NCI-H2227 (cell line): Measurements from ENCODE around the gene PAK4.
"Not testable (repeated sequence)": the region's sequence is repeated elsewhere in the genome, so short reads cannot be mapped to it uniquely, and the experiment has no call there.

Source experiments
- DNase-seq: peaks from one replicate; lab custom pipeline; 2025; ENCODE audit not compliant: unreplicated experiment; lab: John Stamatoyannopoulos, UW

Gene PAK4

DNA sequence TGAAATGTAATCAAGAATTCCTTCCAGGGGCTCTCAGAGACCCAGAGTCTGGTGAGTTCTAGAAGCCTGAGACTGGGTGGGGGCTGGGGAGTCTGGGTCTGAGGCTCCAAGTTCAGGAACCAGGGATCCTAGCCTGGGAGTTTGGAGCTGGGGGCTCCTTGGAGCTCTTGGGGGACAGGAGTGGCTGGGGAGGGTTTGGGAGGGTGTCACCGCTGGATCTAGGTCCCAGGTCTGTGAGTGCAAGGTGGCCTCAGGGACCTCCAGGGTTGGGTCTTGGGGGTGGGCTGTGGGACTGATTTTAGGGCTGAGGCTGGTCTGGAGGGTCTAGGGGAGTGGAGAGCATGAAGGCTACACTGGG lies 77.4 kb downstream of the PAK4 start:
- no peak for DNase-seq

GRCh38 chr19:39203372-39204341 lies 78.1 kb downstream of the PAK4 start, which contains the start of gene SYCN:
SYCN (minus strand) TSS chr19:39204263; CDS start chr19:39204254, 9 bp downstream.
- DNase-seq: no peak

- no peak for DNase-seq
These were observed 79.8 kb downstream of the PAK4 start for GRCh38 chr19:39205449-39205764.

DNA sequence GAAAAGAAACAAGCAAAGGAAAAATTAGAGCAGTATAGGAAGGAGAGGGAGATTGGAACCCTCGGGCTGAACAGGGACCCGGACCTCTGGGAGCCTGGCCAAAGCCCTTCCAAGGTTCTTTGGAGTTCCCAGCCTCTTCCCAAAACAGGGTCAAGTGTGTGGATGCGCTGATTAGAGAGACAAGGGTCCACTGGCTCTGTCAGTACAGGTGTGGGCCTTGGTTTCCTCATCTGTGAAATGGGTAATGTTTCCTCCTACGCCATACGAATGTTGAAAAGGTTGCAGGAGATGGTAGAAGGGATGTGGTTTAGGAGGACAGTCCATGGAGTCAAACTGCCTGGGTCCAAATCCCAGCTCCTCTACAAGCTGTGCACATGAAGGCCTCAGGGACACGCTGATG lies 80.5 kb downstream of the PAK4 start:
- DNase-seq: no peak

DNA sequence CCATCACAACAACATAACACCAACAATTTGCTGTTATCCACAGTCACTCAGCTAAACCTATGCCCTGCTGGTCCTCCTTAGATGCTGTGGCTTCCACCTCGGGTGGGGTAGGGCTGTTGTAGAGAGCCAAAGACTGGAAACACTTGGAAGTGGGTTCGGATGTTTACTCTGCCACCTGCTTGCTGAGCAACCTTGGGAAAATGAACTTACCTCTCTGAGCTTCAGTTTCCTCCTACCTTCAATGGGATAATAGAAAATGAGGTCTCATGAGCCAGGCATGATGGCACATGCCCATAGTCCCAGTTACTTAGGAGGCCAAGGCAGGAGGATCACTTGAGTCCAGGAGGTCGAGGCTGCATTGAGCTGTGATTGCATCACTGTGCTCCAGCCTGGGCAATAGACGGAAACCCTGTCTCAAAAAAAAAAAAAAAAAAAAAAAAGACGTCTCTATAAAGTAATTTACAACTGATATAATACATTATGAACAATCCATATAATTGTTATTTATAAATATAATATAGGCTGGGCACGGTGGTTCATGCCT lies 81.8 kb downstream of the PAK4 start:
- no peak for DNase-seq

- DNase-seq: no peak
These were observed 82.7 kb downstream of the PAK4 start for GRCh38 chr19:39208175-39208795.

DNA sequence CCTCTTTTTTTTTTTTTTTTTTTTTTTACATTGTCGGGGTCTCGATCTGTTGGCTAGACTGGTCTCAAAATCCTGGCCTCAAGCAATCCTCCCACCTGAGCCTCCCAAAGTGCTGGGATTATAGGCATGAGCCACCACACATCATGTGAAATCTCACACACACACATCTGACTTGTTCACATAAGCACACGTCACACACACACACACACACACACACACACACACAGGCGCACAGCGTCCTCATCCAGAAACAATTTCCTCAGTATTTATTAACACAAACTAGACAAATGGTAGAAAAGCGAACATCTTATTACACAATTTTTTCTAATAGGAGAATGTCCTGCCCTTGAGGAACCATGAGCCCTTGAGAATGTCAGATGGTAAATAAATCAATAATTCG lies 83.6 kb downstream of the PAK4 start:
- no peak for DNase-seq

- no peak for DNase-seq
These were observed 86.3 kb downstream of the PAK4 start for GRCh38 chr19:39211731-39212374.

DNA sequence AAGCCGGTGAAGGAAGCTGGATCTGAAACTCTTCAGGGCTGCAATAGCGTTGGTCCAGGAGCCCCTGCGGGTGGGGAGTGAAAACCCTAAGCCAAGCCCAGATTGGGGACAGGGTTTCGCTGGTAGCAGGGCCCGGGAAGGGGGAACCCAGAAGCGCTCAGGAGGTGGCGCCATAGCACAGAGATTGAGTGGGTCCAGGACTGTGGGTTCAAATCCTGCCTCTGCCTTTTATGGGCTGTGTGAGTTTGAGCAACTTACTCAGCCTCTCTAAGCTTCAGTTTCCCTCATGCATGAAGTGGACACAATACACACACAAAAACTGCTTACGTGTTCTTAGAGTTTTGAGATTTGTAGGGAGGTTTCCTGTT lies 86.8 kb downstream of the PAK4 start:
- DNase-seq: peak; percentile 76

- not testable (repeated sequence) for DNase-seq
These were observed 89.7 kb downstream of the PAK4 start for GRCh38 chr19:39215323-39215722.

GRCh38 chr19:39217094-39217493 lies 91.5 kb downstream of the PAK4 start:
- no peak for DNase-seq

DNA sequence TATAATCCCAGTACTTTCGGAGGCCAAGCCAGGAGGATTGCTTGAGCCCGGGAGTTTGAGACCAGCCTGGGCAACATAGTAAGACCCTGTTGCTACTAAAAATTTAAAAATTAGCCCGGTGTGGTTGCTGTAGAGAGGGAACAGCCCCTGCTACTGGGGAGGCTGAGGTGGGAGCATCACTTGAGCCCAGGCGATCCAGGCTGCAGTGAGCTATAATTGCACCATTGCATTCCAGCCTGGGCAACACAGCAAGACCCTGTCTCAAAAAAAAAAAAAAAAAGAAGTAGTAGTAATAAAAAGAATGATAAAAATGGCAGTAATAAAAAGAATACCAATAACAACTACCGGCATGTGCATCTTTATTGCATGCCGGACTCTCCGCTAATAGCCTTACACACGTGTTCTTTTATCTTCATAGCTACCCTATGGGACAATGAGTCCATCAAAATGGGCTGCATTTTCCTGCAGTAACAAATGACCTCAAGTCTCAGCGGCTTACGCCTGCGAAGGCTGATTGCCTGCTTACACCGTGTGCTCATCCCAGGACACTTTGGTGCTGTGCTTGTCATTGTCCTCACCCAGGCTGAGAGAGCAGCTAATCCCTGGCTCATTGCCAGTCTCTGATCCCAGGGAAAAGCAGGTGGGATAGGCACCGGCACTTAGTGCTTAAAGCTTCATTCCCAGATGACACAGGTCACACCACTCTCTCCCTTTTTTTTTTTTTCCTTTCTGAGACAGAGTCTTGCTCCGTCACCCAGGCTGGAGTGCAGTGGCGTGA lies 92.8 kb downstream of the PAK4 start:
- peak; percentile 62 for DNase-seq

DNA sequence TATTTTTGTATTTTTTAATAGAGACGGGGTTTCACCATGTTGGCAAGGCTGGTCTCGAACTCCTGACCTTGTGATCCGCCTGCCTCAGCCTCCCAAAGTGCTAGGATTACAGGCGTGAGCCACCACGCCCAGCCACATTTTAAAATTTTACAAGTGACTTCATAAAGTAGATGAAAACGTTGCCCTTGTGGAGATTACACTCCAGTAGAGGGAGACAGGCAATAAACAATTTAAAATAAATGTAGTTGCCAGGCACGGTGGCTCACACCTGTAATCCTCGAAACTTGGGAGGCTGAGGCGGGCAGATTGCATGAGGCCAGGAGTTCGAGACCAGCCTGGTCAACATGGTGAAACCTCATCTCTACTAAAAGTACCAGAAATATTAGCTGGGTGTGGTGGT lies 93.5 kb downstream of the PAK4 start:
- DNase-seq: not testable (repeated sequence)

DNA sequence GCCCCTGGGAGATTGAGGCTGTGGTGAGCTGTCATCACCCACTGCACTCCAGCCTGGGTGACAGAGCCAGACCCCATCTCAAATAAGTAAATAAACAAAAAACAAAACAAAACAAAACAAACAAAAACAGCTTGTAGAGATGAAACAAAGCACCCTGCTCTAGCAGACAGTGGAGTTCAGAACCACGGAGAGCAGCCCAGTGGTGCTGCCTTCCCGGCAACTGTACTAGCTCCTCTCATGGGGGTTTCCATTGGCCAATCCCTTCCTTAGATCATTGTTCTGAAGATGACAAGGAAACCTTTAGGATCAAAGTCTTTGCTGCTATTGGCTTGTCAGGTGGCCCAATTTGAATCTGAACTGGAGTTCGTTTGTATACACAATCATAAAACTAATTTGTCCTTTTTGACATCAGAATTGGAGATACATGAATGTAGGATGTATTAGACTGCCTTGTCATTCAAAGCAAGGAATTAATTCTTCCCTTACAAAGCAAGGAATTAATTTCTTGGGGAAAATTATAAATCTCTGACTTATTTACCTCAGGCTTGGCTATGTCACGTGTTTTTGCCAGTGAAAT lies 98.2 kb downstream of the PAK4 start:
- DNase-seq: no peak

GRCh38 chr19:39224910-39225309 lies 99.3 kb downstream of the PAK4 start:
- no peak for DNase-seq
